OCI-LY1 (cell line): ENCODE measurements around the gene AACS.
"Not testable (repeated sequence)": the region's sequence is repeated elsewhere in the genome, so short reads cannot be mapped to it uniquely, and the experiment has no call there.

Experiments
- H2AFZ ChIP-seq: fragments of 200-600 bp; sonication (generic), shearing (Covaris generic); 2 replicates; pipeline ENCODE4 v1.6.0; 2014; ENCODE audit warnings: antibody characterized with exemption, mild to moderate bottlenecking, low read length
- H3F3A ChIP-seq: fragments of 200-600 bp; sonication (generic), shearing (Covaris generic); 2 replicates; pipeline ENCODE4 v1.6.0; 2014; ENCODE audit warnings: mild to moderate bottlenecking, antibody characterized with exemption, low read length, moderate library complexity; ENCODE audit not compliant: insufficient read depth
- H3K27ac ChIP-seq: fragments of 200-600 bp; sonication (generic); 2 replicates; pipeline ENCODE4 v1.5.1; 2014; ENCODE audit warnings: low read length, mixed run types, mild to moderate bottlenecking, low read depth; ENCODE audit not compliant: poor library complexity, severe bottlenecking
- H3K27me3 ChIP-seq: fragments of 200-600 bp; sonication (generic); 2 replicates; pipeline ENCODE4 v1.6.0; 2014; ENCODE audit warnings: antibody characterized with exemption, mild to moderate bottlenecking, low read length, moderate library complexity; ENCODE audit not compliant: insufficient read depth
- H3K36me3 ChIP-seq: fragments of 200-600 bp; sonication (generic); 2 replicates; pipeline ENCODE4 v1.6.1; 2014; ENCODE audit warnings: mild to moderate bottlenecking, antibody characterized with exemption, low read length, moderate library complexity, mixed read lengths; ENCODE audit not compliant: insufficient read depth
- H3K4me1 ChIP-seq: fragments of 200-600 bp; sonication (generic); 2 replicates; pipeline ENCODE4 v1.5.1; 2014; ENCODE audit warnings: mild to moderate bottlenecking, low read length, moderate library complexity; ENCODE audit not compliant: insufficient read depth, severe bottlenecking
- H3K4me2 ChIP-seq: fragments of 200-600 bp; sonication (generic), shearing (Covaris generic); 2 replicates; pipeline ENCODE4 v1.6.1; 2014; ENCODE audit warnings: low read length
- H3K4me3 ChIP-seq: fragments of 200-600 bp; sonication (generic); 2 replicates; pipeline ENCODE4 v1.5.1; 2014; ENCODE audit warnings: low read length, low read depth, mild to moderate bottlenecking, mixed read lengths; ENCODE audit not compliant: poor library complexity, severe bottlenecking
- H3K79me2 ChIP-seq: fragments of 200-600 bp; shearing (Covaris generic); 2 replicates; pipeline ENCODE4 v1.6.1; 2016; ENCODE audit warnings: mixed run types, low read length, mixed read lengths; ENCODE audit not compliant: insufficient read depth
- H3K9ac ChIP-seq: fragments of 200-600 bp; sonication (generic), shearing (Covaris generic); 2 replicates; pipeline ENCODE4 v1.6.1; 2014; ENCODE audit warnings: mild to moderate bottlenecking, low read length, mixed read lengths
- H3K9me2 ChIP-seq: fragments of 200-600 bp; sonication (generic), shearing (Covaris generic); 2 replicates; pipeline ENCODE4 v1.6.1; 2014; ENCODE audit warnings: low read depth, mild to moderate bottlenecking, low read length, mixed read lengths
- H3K9me3 ChIP-seq: fragments of 200-600 bp; shearing (Covaris generic); 2 replicates; pipeline ENCODE4 v1.6.1; 2014; ENCODE audit warnings: low read length, mixed read lengths
- H4K20me1 ChIP-seq: fragments of 200-600 bp; sonication (generic), shearing (Covaris generic); 2 replicates; pipeline ENCODE4 v1.6.0; 2016; ENCODE audit warnings: mild to moderate bottlenecking, low read length; ENCODE audit not compliant: insufficient read depth
- EZH2 ChIP-seq: fragments of 200-600 bp; sonication (generic), shearing (Covaris generic); IDR thresholded peaks from 2 replicates; pipeline ENCODE4 v1.8.0; 2017; ENCODE audit warnings: borderline replicate concordance, mixed run types, mild to moderate bottlenecking, antibody characterized with exemption, low read length, moderate library complexity, mixed read lengths
- TF ChIP-seq, protein P1 (sequence below): fragments of 200-600 bp; sonication (generic), shearing (Covaris generic); IDR thresholded peaks from 2 replicates; pipeline ENCODE4 v1.5.1; 2017; ENCODE audit warnings: mild to moderate bottlenecking, antibody characterized with exemption, low read length, moderate library complexity, mixed read lengths

AACS gene

DNA sequence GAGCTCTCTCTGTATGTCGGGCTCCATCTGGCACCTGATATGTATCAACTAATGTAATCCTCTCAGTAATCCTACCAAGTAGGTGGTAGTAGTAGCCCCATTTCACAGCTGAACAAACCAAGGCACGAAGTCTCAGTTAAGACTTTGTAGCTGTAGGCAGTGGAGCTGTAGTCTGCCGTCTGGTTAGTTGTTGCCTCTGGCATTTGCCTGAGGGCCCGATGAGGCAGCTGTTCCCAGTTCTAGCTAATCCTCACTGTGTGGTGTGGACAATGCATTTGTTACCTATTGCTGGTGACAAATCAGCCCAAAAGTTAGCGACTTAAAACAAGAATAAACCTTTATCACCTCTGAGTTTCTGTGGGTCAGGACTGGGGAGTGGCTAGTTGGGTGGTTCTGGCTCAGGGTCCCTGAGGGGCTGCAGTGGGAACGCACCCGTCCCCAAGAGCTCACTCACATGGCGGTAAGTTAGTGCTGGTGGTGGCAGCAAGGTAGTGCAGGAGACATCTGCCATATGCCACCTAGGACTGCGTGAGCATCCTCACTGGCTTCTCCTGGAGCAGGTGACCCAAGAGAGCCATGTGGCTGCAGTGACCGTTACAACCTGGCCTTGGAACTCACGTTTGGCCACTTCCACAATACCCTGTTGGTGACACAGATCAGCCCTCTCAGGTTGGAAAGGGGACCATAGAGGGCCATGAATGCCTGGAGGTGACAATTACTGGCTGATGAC, 5.6 kb downstream of the AACS start:
- no peak overlapping the region for H2AFZ ChIP-seq
- no peaks in the 10 kb centered on the region for H3K9me2 ChIP-seq
- H3K79me2 ChIP-seq = no peaks in the 10 kb centered on the region
- peaks cover 29% of the 10 kb centered on the region for H3K4me1 ChIP-seq
- no peaks in the 10 kb centered on the region for H3K9me3 ChIP-seq
- H3K4me3 ChIP-seq = peak overlapping the region; percentile 11
- H3K9ac ChIP-seq = no peak overlapping the region; the same call in 1 of the 2 replicates
- H3K36me3 ChIP-seq = peaks cover 7% of the 10 kb centered on the region; the same call in 1 of the 2 replicates
- TF ChIP-seq, protein P1, sequence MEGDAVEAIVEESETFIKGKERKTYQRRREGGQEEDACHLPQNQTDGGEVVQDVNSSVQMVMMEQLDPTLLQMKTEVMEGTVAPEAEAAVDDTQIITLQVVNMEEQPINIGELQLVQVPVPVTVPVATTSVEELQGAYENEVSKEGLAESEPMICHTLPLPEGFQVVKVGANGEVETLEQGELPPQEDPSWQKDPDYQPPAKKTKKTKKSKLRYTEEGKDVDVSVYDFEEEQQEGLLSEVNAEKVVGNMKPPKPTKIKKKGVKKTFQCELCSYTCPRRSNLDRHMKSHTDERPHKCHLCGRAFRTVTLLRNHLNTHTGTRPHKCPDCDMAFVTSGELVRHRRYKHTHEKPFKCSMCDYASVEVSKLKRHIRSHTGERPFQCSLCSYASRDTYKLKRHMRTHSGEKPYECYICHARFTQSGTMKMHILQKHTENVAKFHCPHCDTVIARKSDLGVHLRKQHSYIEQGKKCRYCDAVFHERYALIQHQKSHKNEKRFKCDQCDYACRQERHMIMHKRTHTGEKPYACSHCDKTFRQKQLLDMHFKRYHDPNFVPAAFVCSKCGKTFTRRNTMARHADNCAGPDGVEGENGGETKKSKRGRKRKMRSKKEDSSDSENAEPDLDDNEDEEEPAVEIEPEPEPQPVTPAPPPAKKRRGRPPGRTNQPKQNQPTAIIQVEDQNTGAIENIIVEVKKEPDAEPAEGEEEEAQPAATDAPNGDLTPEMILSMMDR = no peak; the same call in 1 of the 2 replicates
- TF ChIP-seq EZH2 = no peak
- peak overlapping the region; percentile 35 for H3K27ac ChIP-seq
- peak overlapping the region; percentile 36; the same call in 1 of the 2 replicates for H3K4me2 ChIP-seq
- no peaks in the 10 kb centered on the region for H3F3A ChIP-seq
- H3K27me3 ChIP-seq = no peaks in the 10 kb centered on the region
- H4K20me1 ChIP-seq = no peaks in the 10 kb centered on the region

GRCh38 chr12:125071456-125071855, 6.2 kb downstream of the AACS start:
- Histone ChIP-seq H3K27me3 (no peaks in the 10 kb centered on the region), H3K4me1 (peaks cover 23% of the 10 kb centered on the region), H3K9me3 (no peaks in the 10 kb centered on the region), H3K4me2 (peak overlapping the region; percentile 36), H3K9ac (peak overlapping the region; percentile 31; the same call in 1 of the 2 replicates), H2AFZ (no peak overlapping the region), H3K4me3 (peak overlapping the region; percentile 11), H3K9me2 (no peaks in the 10 kb centered on the region), H3K79me2 (no peaks in the 10 kb centered on the region), H3K36me3 (peaks cover 14% of the 10 kb centered on the region; the same call in 1 of the 2 replicates), H3F3A (no peaks in the 10 kb centered on the region), H4K20me1 (no peaks in the 10 kb centered on the region), H3K27ac (peak overlapping the region; percentile 35)
- TF ChIP-seq, protein P1 = no peak
- TF ChIP-seq EZH2 = no peak

DNA sequence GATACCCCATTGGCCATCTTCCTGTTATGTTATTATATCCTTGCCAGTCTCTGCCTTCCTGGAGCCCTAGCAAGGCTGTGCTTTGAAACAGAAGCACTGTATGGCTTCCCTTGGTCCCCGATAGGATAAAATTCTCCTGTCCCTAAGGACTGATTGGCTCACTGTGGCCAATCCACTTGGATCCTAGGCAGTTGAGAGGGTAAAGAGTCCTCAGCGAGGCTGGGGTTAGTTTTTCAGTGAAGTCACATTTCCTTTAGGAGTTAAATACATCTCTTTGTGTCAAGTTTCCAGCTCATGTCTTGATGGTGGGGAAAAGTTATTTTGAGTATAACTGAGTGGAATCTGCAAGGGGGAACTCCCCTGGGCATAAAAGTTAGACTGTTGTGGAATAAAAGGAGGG, 7.3 kb downstream of the AACS start:
- Histone ChIP-seq H3K36me3 (peaks cover 19% of the 10 kb centered on the region; the same call in 1 of the 2 replicates), H3K27me3 (no peaks in the 10 kb centered on the region), H3K9me2 (no peaks in the 10 kb centered on the region), H3K4me1 (peaks cover 23% of the 10 kb centered on the region), H3K9ac (no peak overlapping the region), H3K4me3 (no peak overlapping the region), H3K79me2 (no peaks in the 10 kb centered on the region), H3K4me2 (no peak overlapping the region), H3K9me3 (no peaks in the 10 kb centered on the region), H2AFZ (no peak overlapping the region), H3K27ac (no peak overlapping the region), H3F3A (no peaks in the 10 kb centered on the region), H4K20me1 (no peaks in the 10 kb centered on the region)
- TF ChIP-seq, protein P1 = no peak
- no peak for TF ChIP-seq EZH2

DNA sequence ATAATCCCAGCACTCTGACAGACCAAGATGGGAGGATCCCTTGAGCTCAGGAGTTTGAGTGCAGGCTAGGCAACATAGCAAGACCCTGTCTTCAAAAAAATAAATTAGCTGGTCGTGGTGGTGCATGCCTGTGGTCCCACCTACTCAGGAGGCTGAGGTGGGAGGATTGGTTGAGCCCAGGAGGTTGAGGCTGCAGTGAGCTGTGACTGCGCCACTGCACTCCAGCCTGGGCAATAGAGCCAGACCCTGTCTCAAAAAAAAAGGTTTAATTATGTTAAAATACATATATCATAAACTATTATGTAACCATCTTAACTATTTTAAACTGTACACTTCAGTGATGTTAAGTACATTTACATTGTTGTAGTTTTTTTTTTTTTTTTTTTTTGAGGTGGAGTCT, 9.1 kb downstream of the AACS start:
- H3K27ac ChIP-seq = not testable (repeated sequence)

More for the DNA sequence above, 9.1 kb downstream of the AACS start:
- not testable (repeated sequence) for H3K4me2 ChIP-seq, H3K9ac ChIP-seq, H3K4me3 ChIP-seq, H3K9me2 ChIP-seq, H3F3A ChIP-seq, H4K20me1 ChIP-seq, H3K27me3 ChIP-seq, H2AFZ ChIP-seq, H3K9me3 ChIP-seq, H3K79me2 ChIP-seq
- H3K36me3 ChIP-seq = peaks cover 19% of the 10 kb centered on the region; the same call in 1 of the 2 replicates
- peaks cover 23% of the 10 kb centered on the region for H3K4me1 ChIP-seq
